ENCODE results near the gene MIA2. TPM values are rescaled to one million over a fixed set of nuclear protein-coding genes. Genes with fewer than 3 reads are reported as not detected.

MIA2 gene
- total RNA-seq, 1 donor from 2014 or later, result 25.3 TPM

- peaks cover 0 to 14% of the 10 kb centered on the region in 2 donors for H3K36me3 ChIP-seq
These were observed 130.8 kb downstream of the MIA2 start for GRCh38 chr14:39364509-39364908.

DNA sequence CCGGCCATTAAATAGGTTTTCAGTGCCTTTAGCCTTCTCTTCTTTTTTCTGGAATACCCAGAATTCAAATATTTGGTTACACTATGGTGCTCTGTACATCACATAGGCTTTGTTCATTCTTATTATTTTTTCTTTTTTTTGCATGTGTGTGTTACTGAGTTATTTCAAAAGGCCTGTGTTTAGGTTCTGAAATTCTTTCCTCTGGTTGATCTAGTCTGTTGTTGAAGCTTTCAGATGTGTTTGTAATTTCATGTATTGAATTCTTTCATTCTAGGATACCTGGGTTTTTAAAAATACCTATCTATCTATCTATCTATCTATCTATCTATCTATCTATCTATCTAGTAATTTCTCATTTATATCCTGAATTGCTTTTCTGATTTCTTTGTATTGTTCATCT, 131.6 kb downstream of the MIA2 start:
- TF ChIP-seq POLR2A (IDR thresholded peaks at IDR 0.05), result no peak
- TF ChIP-seq POLR2AphosphoS5 (IDR thresholded peaks at IDR 0.05; ENCODE audit: insufficient read depth in 1 of 2, low read depth in 1 of 2), result no peak
- TF ChIP-seq CTCF (IDR thresholded peaks at IDR 0.05), result no peak
- intact Hi-C loops (cut with DNase I), result no loop called here
- DNase-seq (ENCODE audit: extremely low spot score in 2 of 2), result no peak

More at GRCh38 chr14:39364509-39364908, 130.8 kb downstream of the MIA2 start:
- Histone ChIP-seq H3K27ac (no peak overlapping the region), H3K4me1 (no peaks in the 10 kb centered on the region), H3K9me3 (peaks cover 12% of the 10 kb centered on the region), H3K4me3 (no peak overlapping the region), H3K27me3 (no peaks in the 10 kb centered on the region)
- DNase-seq (ENCODE audit: extremely low spot score in 2 of 2), result no peak
- intact Hi-C loops (cut with DNase I), result no loop called here
- TF ChIP-seq POLR2A (IDR thresholded peaks at IDR 0.05), result no peak
- TF ChIP-seq POLR2AphosphoS5 (IDR thresholded peaks at IDR 0.05; ENCODE audit: insufficient read depth in 1 of 2, low read depth in 1 of 2), result no peak
- no peak for TF ChIP-seq CTCF (IDR thresholded peaks at IDR 0.05)

DNA sequence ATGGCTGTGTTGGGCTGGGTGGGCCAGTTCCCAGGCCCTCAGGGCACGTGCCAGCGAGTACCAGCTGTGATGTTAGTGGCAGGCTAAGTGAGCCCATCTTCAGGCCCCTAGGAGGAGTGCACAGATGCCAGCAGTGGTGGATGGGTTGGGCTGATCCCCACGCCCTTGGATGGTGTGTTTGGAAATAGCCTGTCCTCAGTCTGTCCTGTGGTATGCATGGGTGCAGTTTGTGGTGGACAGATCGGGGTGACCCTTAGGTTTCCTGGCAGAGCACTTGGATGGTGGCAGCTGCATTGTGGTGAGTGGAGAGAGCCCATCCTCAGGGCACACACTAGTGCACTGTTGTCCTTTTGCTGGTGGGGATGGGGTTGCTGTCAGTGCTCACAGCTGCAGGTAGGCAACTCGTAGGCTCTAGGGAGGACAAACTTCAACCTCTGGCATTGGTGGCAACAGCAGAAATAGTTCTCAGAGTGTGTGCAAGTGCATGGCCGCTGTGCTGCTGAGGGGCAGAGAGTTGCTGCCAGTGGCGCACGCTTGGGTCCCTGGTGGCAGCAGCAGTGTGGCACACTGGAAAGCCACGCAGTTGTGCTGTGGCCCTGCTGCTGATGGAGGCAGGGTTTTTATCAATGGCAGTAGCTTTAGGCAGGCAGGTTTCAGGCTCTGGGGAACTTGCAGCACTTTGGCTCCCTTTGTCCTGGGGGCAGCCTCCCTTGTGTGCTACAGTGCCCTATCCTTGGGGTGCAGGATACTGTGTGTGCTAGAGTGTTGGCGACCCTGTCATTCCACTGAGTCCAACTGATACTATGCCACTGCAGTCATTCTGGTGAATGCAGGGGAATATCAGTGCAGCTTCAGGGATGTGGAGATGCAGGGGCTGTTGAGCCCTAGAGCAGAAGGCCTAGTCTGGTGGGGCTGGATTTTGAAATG, 133.0 kb downstream of the MIA2 start:
- peaks cover 12% of the 10 kb centered on the region for H3K9me3 ChIP-seq
- intact Hi-C loops (cut with DNase I), result no loop called here

More for the DNA sequence above, 131.6 kb downstream of the MIA2 start:
- no peak overlapping the region for H3K4me3 ChIP-seq
- H3K4me1 ChIP-seq, result no peaks in the 10 kb centered on the region
- no peak overlapping the region for H3K27ac ChIP-seq
- H3K9me3 ChIP-seq, result peaks cover 12% of the 10 kb centered on the region
- H3K36me3 ChIP-seq, result peaks cover 0 to 14% of the 10 kb centered on the region in 2 donors
- no peaks in the 10 kb centered on the region for H3K27me3 ChIP-seq

GRCh38 chr14:39367387-39367751, 133.7 kb downstream of the MIA2 start:
- TF ChIP-seq POLR2A (IDR thresholded peaks at IDR 0.05) (no peak), CTCF (IDR thresholded peaks at IDR 0.05) (no peak), POLR2AphosphoS5 (IDR thresholded peaks at IDR 0.05; ENCODE audit: insufficient read depth in 1 of 2, low read depth in 1 of 2) (no peak)
- Histone ChIP-seq H3K4me1 (no peaks in the 10 kb centered on the region), H3K27ac (no peak overlapping the region), H3K9me3 (peaks cover 12% of the 10 kb centered on the region), H3K27me3 (no peaks in the 10 kb centered on the region), H3K4me3 (no peak overlapping the region), H3K36me3 (peaks cover 0 to 14% of the 10 kb centered on the region in 2 donors)
- no peak for DNase-seq (ENCODE audit: extremely low spot score in 2 of 2)
- intact Hi-C loops (cut with DNase I), result no loop called here

More for the DNA sequence above, 133.0 kb downstream of the MIA2 start:
- Histone ChIP-seq H3K4me1 (no peaks in the 10 kb centered on the region), H3K36me3 (peaks cover 0 to 14% of the 10 kb centered on the region in 2 donors), H3K27ac (no peak overlapping the region), H3K27me3 (no peaks in the 10 kb centered on the region), H3K4me3 (no peak overlapping the region)
- TF ChIP-seq POLR2A (IDR thresholded peaks at IDR 0.05) (no peak), CTCF (IDR thresholded peaks at IDR 0.05) (no peak), POLR2AphosphoS5 (IDR thresholded peaks at IDR 0.05; ENCODE audit: insufficient read depth in 1 of 2, low read depth in 1 of 2) (no peak)
- DNase-seq (ENCODE audit: extremely low spot score in 2 of 2), result no peak

All from vagina (tissue), 2 donors.